ENCODE measurements around the gene COL21A1.
"Not testable (repeated sequence)": the region's sequence is repeated elsewhere in the genome, so short reads cannot be mapped to it uniquely, and the experiment has no call there.

The COL21A1 gene

DNA sequence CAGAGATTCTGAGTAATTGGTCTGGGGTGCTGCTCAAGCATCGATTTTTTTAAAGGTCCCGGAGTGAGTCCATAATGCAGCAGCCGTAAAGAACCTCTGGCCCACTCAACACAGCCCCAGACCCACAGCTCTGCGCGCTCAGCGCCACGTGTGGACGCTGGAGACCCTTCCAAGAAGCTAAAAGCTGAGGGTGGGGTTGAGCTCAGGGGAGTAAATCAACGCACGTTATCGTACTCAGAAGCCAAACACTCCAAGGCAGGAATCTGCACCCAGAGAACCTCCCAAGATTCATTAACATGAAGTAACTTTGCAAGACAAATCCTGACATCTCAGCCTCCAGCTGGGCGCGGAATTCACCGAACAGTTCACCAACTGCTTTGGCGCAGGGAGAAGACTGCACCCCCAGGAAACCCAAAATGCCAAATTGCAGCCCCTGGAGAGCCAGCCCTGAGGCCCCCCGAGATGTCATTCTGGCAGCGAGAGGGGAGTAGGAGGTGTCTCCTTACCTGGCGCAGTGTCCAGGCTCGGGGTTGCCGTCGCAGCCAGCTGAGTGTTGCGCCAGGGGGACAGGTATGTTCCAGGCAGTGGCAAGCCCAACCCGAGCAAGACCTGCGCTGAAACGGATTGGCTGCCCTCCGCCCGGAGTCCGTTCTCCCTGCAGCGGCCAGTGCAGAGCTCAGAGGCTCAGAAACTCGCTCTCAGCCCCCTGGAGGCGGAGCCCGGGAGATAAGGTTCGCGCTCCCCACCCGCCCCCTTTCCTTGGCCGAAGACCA, at the start of gene COL21A1:
Gene COL21A1 (minus strand): TSS at position 700 of the 773 bp plus-strand sequence. CDS start 64,962 bp downstream, outside the sequence.
- no peak for DNase-seq

DNA sequence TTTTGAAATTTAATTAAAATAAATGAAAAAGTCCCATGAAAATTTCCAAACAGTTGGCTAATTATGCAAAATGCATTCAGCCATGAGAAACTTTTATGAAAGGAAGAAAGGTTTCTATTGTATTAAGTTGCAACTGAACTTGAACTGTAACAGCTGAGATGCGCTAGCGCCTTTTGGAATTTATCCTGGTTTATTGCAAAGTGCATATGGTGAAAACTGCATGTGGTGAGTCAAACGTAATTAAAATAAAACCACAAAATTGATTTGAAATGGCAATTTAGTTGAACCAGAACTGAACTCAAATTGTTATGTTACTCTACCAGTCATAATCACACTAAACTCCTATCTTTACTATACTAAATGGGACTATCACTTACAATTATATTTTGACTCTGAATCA, 46.4 kb upstream of the COL21A1 start:
- no peak for DNase-seq

DNA sequence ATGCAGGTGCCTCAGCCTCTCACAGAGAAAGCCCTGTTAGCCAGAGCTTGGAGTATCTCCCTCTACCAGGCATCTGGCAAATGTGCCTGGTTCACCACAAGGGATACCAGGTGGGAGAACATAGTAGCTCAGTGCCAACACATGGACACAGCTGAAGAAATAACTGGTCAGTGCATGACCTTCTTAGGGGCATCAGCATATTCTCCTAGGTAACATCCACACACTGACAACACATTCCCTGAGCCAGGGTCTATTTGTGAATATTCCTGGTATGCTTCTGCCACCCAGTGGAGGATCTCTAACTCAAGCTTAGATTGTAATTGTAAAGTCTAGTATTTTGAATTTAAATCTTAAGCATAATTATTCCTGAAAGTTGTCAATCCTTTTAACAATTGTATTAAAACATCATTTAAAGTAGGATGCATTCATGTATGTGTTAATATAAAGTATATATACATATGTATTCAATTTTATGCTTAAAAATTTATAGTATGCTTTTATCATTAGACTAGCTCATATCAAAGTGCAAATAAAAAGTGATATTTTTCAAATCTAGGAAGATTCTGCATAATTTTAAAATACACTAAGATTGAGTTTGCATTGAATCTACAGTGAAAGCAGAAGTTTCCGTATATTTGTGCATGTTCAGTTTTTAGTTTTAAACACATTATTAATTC, 45.3 kb upstream of the COL21A1 start:
- no peak for DNase-seq

DNA sequence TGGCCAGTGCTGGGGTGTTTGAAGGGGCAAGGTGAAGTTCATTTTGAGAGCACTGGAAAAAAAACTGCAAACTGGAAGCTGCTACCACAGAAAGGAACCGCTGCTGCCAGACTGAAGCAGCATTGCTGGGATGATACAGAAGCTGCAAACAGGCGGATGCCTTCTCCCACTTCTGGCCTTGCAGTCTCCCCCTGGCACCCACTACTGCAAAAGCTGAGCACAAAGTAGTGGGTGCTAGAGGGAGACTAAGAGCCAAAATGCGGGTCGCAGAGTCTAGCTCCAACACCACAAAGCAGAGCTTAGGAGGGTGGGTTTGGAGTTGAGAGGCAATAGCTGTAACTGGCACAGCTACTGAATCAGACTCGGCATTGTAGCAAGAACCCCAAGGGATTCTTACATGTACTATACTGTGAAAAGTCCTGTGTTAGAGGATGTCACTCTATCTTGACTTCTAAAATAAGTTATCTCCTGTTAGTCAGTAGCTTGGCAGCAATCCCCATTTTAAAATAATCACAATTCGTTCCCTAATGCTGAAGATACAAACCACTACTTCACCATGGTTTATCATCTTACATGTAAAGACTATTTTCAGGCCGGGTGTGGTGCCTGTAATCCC, 44.0 kb upstream of the COL21A1 start:
- no peak for DNase-seq

DNA sequence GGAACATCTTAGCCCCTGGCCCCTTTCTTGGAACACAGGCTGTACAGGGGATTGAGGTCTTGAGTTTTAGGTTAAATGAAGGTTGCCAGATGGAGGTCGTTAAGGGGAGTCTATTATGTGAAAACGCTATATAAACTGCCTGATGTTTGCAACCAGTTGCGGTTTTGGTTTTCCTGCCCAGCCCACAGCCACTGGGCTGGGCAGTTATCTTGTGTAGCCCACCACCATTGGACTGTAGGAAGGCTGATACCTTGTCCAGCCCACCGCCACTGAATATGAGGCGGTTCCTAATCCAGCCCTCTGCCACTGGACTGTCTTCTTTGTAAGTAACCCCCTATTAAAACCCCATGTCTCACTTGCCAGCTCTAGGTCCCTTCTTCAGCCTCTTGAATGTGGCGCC, 42.3 kb upstream of the COL21A1 start:
- DNase-seq: no peak

DNA sequence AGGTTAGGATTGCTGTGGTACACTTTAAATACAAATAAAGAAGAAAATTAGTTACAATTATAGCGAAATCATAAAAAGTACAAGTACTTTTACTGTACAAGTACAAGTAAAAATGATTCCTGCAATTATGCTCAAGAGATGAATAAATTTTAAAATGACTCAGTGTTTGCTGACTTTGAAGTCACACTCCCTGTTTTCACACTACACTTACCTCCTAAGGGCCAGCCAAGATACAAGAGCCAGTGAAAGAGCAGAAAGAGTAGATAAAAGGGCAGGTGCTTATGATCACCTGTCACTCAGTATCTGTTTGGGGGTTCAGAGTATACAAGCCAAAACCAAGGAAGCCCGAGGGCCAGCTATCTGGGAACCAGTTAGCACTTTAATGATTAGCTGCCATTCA, 41.0 kb upstream of the COL21A1 start:
- DNase-seq: no peak

DNA sequence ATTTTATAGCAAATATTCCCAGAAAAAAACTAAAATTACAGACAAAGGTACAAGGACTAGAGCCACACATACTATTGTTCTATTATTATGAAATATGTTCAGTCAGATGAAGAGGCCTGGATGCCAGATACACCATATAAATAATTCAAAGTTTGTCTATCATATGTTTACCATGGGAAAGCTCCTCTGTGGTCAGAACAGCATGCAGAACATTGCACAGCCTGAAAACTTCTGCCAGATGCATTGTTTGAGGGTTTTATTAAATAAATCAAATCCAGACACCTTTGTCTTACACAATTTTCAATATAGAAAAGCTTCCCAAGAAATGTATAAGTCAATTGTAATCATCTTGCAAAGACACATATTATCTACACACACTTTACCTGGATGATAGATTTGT, 35.0 kb upstream of the COL21A1 start:
- DNase-seq: no peak

DNA sequence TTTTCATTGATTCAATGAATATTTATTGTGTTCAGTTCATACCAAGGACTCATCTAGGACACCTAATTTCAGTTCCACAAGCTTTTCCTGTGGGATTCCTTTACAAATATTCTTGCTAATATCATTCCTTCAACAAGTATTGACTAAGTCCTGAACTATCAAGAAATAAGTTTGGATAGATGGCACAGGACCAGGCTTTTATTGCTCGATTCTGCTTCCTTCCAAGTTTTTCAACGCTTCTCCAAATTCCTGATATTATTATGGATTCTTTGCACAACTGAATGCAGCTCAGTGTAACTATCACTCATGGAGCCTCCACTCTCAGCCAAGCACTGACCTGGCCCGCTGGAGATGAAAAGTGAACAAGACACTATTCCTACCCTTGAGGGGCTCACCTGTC, 32.7 kb upstream of the COL21A1 start:
- no peak for DNase-seq

DNA sequence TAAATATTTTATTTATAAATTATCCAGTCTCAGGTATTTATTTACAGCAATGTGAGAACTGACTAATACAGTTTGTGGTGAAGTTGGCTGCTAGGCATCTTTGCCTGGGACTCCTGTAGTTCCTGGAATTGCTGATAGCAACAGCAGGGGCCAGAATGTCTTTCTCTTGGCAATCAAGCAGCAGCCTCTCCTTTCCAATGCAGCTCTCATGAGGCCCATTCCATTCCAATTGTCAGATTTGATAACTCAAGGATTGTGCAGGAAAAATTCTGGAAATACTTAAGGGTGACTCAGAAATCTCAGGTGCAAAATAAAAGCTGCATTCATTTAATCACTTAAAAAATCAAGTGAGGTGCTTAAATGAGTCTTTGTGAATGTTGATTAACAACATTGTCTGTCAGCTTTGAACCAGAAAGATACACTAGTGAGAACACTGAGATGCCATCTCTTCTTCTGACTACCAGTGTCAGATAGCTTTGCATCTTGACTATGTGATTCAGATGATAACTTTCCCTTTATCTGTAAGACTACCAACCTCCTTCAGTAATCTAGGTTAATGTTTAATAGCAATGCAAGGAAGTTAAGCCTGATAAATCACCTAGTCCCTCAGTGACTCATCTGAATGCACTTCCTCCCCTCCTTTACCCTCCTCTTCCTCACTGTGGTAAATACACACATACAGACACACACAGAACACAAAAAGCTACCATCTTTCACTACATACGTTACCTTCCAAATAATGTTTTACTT, 32.1 kb upstream of the COL21A1 start:
- DNase-seq: no peak

DNA sequence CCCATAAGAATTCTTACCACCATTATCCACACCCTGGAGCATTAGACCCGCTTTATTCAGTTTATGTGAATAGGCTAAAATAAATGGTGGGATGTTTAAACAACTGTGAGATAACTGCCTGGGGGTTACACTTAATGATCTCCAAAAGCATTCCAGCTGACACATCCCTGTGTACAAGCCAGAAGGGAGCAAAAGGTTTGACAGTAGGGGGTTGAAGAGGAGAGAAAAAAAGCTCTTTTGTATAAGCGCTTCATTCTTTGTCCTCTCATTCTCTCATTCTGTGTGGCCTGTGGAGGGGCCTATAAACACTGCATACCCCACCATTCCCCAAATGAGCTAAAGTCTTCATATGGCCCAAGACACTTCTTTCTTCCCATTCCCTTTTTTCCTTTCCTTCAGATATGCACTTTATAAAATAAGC, 30.8 kb upstream of the COL21A1 start:
- no peak for DNase-seq

DNA sequence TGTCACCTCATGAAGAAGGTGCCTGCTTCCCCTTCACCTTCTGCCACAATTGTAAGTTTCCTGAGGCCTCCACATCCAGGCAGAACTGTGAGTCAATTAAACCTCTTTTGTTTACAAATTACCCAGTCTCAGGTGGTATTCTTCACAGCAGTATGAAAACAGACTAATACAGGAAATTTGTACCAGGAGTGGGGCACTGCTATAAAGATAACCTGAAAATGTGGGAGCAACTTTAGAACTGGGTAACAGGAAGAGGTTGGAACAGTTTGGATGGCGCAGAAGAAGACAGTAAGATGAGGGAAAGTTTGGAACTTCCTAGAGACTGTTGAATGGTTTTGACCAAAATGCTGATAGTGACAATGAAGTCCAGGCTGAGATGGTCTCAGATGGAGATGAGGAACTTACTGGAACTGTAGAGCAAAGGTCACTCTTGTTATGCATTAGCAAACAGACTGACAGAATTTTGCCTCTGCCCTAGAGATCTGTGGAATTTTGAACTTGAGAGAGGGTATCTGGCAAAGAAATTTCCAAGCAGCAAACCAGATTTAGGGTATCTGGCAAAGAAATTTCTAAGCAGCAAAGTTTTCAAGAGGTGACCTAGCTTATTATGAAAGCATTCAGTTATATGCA, 23.5 kb upstream of the COL21A1 start:
- DNase-seq: no peak

DNA sequence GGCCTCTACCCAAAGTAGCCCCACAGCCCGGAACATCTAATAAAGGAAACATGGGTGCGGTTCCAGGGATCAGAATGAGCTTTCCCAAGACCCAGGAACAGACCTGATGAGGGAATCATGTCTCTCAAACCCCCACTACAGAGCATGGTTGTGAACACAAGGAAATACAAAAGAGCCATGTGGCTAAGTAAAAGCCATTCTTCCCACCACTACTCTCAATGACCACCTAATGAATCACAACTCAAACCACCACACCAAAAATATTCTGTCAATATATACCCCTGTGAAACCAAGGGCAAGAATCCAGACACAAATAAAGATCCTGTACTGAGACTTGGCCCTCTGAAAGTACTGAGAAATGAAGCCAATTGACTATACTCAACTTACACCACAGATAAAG, 20.9 kb upstream of the COL21A1 start:
- no peak for DNase-seq

DNA sequence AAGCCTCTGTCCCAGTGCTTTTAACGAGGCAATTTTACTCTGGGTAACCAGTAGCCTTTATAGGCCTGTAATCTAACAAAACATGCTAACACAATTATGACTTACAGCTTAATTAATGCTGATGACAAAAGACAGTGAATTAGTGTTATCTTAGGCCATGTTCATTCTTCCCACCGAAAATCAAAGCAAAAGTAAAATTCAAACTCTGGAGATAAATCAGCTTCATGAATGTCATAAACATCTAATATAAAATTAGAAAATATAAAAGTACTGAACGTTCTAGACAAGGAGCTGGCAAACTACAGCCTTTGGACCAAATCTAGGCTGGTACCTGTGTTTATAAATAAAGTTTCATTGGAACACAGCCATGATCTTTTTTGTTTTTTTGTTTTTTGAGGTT, 18.6 kb upstream of the COL21A1 start:
- DNase-seq: no peak

DNA sequence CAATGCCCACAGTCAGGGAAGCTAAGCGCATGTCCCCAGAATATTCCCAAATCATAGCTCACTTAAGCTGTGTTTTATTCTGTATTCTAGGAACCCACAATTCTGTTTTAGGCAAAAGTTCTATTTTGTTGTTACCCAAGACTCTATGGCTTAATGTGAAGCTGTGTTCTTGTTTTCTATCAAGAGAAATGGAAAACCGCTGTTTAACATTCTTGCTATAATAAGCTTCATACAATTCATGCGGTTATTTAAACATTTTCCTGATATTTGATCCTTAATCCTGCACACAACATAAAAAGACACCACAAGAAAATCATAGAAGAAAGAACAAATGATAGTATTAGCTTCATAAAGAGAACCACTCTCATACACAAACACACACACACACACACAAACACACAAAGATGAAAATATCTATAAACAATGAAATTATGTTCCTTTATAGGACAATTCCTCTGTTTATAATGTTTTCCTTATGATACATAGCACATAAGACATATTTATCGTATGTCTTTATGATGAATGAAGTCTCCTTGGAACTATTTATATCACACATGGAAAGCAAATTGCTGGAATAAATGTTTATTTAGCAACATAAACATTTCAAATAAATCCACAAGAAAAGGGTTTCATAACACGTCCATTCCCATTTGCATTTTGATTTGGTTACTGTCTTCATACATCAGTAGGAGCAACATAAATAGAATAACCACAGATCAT, 16.4 kb upstream of the COL21A1 start:
- no peak for DNase-seq

DNA sequence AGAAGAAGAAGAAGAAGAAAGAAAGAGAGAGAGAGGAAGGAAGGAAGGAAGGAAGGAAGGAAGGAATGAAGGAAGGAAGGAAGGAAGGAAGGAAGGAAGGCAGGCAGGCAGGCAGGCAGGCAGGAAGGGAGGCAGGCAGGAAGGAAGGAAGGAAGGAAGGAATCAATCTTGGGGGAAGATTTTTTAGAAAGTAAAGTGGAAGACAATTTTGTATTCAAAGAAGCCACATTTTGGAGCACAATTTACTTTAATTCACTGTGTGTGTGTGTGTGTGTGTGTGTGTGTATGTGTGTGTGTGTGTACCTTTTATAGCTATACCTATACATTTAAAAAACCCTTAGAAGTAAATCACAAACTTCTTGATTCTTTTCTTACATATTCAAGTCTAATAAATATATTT, 13.2 kb upstream of the COL21A1 start:
- DNase-seq: not testable (repeated sequence)

DNA sequence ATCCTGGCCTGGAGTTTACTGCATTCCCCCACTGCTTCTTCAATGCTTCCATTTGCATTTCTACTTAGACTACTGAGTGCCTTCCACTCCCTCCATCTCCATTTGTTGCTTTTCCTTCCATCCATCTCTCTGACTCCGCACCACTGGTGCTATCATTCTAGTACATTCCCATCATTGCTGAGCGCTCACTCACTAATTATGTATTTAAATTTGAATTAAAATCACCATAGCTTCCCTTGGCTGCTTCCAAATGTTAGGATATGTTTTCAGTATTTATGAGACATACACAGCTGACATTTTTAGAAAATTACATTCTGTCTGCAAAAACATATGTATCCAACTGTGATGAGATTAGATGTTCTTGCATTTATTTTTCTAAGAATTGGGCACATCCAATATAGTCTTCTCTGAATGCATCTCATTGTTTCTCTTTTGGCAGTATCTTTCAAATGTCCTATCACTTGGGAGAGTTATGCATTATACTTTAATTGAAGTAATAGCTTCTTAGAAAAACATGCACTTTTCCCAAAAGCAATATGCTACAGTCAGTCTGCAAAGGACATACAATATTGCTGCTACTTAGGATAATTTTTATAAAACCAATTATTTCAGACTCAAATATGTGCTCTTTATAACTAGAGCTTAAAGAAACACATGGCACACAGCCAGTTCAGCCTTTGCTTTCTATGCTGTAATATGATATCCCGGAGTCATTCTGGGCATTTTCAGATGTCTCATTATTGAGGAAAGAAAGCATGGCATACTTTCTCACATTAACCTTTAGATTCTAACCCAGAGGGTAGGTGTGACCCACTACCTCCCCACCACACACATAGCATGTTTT, 12.1 kb upstream of the COL21A1 start:
- no peak for DNase-seq

DNA sequence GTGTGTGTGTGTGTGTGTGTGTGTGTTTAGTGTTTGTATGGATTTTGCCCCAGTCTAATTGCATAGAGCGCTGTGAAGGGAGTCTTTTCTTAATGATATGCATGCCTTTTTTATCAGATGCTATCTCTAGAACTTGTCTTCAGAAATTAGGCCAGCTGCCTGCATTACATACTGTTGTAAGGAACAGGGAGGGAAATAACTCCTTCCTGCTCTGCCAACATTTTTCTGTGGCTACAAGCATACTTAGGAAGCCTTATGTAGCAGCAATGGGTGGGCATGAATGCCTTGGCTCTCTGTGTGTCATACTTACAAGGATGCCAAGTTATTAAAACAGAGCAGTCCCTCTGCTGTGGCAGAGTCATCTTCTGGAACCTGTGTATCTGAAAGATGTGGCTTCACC, 8.0 kb upstream of the COL21A1 start:
- DNase-seq: no peak

DNA sequence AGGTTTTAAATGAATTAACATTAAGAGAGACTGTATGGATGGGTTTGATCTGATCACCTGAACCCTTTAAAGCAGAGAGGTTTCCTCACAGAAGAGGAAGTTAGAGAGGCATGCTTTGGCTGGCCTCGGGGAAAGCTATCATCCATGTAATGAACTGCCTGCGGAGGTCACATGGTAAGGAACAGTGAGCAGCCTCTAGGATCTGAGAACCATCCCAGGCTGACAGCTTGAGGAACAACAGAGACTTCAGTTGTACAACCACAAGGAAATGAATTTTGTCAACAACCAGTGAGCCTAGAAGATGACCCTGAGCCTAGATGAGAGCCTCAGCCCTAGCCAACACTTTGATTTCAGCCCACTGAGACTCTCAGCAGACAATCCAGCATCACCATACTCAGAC, 2.9 kb upstream of the COL21A1 start:
- no peak for DNase-seq

DNA sequence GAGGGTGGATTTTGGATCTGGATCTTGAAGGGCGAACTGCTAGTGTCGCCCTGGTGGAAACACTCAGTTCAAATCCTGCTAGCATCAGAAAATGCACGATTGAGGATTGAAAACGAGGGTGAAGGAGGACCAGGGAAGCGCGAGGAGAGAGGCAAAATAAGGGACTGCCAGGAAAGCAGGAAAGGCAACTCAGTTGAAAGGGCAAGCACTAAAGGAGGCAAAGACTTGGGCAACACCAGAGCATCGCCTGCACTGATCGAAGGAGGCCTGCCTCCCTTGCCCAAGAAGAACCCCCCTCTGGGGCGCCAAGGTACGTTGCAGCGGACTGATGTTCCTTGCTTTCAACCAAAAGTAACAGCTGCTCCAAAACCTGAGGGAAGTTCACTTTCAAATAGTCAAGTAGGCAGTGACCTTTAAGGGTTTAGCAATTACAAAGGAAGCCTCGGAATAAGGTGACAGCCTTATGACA, 308 bp upstream of the COL21A1 start:
- DNase-seq: no peak

DNA sequence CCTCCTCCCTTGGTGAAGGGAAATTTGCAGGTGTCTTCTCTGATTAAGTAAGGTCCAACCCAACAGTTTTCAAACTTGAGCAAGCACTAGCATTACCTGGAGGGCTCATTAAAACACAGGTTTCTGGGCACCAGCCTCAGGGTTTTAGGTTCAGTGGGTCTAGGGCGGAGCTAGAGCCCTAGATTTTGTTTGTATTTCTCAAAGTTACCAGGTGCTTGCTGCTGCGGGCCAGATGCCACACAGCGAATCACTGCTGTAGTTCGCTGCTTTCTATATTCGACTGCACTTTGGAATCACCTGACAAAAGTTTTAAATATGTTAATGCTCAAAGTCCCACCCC, 869 bp downstream of the COL21A1 start:
- DNase-seq: no peak

DNA sequence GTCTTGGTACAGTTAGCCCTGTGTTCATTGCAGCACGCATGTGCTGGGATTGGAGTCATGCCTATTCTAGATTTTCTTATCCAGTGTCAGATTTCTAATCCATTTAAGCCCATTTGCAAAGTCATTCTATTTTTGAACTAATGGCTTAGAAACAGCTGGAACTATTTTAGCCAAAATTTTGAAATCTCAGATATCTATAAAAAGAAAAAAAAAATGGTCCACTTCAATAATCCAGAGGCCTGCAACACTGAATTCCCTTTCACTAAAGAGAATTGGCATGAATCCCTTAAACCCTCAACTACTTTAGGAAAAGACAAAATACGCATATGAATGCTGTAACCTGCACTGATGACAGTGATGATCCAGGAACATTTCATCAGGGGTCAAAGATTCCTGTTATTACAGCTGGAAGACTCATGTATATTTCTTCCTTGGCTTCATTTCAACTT, 1.5 kb downstream of the COL21A1 start:
- no peak for DNase-seq

All from activated CD4-positive, CD25-positive, alpha-beta regulatory T cell treated with anti-CD3 and anti-CD28 coated beads, Interleukin-2, amount 50 U/mL, for 72 hours (primary cell).